DMS53 treated with DMSO at 0.1 percent for 48 hours (cell line): ENCODE results near the gene JAKMIP1.
"Not testable (repeated sequence)": the region's sequence is repeated elsewhere in the genome, so short reads cannot be mapped to it uniquely, and the experiment has no call there.

Experiments
- DNase-seq: peaks from one replicate; lab custom pipeline; 2025; ENCODE audit not compliant: unreplicated experiment; lab: John Stamatoyannopoulos, UW

The JAKMIP1 gene

GRCh38 chr4:6021831-6022606, 178.3 kb downstream of the JAKMIP1 start:
- DNase-seq: no peak

DNA sequence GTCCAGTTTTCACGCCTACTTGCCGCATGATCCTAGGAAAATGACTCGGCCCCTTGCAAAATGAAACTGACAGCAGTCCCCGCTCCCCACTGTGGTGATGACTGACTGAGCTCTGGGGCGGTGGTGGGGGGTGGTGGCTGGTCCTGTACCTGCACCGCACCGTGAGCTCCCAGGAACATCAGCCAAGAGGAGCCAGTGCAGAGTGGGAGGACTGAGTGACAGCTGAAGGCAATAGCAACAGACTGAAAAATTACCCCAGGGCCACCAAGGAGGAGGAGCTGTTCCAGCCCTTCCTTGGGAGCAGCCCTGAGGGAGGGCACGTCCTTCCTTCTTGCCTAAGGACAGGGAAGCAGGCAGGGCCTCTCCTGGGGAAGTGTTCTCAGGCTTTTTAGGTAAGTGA, 179.7 kb downstream of the JAKMIP1 start:
- no peak for DNase-seq

DNA sequence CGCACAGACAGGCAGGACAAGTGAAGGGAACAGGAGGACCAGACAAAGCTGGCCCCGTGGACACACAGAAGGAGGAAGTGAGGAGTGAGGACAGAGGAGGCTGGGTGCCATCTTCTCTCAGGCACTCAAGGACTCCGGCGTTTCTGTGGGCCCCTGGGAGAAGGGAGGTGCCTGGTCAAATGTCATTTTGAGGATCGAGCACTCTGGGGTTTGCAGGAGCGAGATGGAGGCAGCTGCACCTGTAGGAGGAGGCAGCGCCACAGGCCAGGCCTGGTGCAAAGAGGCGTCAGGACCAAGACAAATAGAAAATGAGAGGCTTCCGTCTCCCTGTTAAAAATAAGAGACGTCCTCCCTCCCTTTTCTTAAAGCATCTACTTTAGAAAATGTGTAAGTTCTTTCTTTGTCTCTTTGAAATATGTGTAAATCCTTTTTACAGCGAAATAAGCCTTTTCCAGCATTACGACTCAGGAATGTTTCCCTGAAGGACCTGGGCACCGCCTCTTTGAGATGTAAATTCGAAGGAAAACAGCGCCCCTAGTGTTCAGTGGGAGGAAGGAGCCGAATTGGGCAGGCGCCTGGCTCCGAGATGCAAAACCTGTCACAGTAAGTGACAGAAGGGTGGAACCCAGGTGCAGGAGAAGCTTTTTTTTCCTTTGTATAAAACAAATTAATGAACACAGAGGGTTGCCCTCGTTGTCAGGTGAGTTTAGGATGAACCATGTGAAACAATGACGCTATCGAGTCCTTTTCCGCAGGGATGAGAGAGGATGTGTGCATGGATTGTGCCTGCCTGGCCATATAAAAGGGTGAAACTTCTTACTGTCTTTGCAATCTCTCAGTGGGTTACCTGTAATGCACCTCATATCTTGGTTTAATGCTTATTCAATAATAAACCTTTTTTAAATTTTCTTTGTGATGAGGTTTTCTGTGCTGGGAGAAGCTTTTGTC, 180.8 kb downstream of the JAKMIP1 start:
- DNase-seq: peak; percentile 79

DNA sequence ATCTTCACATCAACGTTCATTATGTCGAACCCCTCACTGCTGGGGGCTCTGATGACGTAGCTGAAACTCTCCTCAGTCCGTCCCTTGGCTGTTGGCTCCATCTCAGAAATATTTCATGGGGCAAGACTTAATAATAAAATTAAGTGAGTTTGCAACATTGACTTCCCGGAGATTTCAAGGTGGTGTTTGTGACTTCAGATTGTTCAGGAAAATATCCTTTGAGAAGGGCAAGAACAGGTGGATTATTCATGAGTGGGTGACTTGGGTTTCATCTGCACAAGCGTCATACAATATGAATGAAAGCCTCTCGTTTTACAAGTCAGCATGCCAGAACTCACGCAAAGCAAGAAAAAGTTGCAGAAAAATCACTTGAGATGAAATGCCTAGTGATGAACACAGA, 182.0 kb downstream of the JAKMIP1 start, which contains the start of gene C4orf50:
Gene C4orf50, minus strand, starts transcription at position 101 of the 400 bp plus-strand sequence.
- no peak for DNase-seq

- DNase-seq: no peak
Observed at GRCh38 chr4:6017800-6018199, 182.5 kb downstream of the JAKMIP1 start.

DNA sequence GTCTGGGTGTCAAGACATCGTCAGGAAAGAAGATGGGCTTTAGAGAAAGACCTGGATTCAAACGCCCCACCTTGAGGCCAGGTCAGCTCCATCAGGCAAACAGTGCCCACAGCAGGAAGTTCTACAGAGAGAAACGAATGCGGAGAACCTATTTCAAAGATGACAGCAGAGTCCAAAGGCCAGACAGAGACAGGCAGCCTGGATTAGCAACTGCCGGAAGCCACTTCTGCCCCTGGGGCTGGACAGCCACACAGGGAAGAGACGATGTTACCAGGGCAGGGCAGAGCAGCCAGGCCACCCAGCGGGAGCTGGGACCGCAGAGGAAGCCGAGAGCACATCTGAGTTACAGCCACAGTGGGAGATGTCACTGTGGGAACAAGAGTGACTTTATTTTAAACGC, 183.3 kb downstream of the JAKMIP1 start:
- DNase-seq: peak; percentile 91

DNA sequence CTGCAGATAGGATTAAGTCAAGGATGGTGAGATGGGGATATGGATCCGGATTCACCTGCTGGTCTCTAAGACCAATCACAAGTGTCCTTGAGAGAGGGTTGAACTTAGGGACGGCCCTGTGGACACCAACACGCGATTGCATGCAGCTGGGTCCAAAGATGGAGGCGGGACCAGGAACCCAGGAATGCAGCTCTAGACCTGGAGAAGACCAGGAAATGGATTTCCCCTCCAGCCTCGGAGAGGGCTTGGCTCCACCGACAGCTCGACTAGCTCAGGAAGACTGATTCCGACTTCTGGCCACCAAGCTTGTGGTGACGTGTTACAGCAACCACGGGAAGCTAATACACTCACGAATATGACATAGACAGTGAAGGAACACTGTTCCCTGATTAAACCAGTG, 186.8 kb downstream of the JAKMIP1 start:
- DNase-seq: no peak

DNA sequence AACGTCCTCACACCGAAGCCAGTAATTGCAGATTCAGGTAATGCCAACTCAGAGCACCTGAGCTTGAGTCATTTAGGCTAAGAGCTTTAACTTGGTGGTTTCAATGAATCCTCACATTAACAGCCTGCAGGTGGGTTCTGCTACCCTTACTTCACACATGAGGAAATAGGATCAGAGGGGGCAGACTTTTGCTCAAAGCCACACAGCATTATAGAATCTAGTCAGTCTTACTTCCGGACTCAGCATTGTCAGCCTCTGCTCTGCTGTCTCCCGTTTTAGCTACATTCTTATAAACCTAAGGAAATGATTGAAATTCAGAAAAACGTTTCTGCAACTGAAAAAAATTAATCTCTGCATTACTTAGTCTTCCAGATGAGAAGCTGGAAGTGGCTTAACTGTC, 188.1 kb downstream of the JAKMIP1 start:
- no peak for DNase-seq

GRCh38 chr4:6011686-6012085, 188.7 kb downstream of the JAKMIP1 start:
- DNase-seq: peak; percentile 91

DNA sequence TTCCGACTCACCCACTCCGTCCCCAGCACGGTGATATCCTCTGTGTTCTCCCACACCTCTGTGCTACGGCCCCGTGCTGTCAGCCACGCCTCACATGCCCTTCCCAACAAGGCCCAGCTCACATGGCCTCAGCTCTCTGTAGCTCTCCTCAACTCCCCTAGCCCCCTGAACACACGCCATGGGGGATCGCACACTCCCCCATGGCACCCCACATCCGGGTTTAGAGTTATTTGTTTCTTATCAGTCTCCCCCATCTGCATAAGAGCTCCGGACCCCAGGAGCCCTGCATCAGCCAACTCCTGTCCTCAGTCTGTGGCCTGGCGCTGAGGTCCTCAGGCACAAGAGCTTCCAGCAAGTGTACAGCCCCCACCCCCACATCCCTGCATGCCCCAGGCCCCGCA, 189.1 kb downstream of the JAKMIP1 start:
- DNase-seq: no peak

- DNase-seq: no peak
Observed at GRCh38 chr4:6010789-6011188, 189.6 kb downstream of the JAKMIP1 start.

- DNase-seq: peak; percentile 85
Observed at GRCh38 chr4:6009452-6009851, 190.9 kb downstream of the JAKMIP1 start.

DNA sequence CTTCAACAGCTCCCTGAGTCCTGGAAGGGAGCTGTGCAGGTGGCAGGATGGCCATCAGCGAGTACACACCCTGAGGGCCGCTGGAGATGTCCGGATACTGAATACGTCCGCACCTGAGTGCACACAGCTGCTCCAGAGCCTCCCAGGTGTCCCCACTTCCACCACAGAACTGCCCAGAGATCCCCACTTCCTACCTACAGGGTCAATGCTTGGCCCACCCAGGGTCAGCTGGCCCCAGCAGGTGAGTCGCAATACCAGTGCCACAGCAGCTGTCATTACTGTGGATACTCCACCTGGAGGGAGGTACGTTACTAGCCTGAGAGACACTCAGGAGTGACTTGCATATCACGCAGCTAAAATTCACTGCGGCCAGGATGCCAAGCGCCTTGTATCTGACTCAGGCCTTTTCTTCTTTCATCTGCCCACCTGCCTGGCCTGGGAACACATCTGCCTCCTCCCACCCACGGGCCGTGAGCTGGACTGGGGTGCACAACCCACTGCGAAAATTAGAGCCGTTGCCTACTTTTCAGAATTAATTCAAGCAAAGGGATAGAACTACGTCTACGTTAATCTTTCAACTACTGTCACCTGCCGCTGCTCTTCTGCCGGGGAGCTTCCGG, 191.5 kb downstream of the JAKMIP1 start:
- DNase-seq: peak; percentile 87

DNA sequence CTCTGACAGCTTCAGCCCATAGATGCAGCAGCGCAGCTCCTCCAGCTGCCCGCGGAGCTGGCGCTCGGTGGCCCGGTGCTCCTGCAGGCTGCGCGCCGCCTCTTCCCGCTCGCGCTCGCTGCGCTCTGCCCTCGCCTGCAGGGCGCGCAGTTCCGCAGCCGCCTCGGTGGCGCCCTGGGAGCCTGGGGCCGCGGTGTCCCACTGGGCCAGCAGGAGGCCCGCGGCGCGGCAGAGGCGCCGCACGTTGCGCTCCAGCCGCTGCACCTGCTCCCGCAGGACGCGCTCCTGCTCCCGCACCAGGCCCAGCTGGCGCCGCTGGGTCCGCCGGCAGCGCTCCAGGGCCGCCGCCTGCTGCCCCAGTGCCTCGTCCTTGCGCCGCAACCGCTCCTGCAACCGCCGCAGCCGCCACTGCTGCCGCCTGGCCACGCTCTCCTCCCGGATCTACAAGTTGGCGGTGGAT, 192.2 kb downstream of the JAKMIP1 start:
- peak; percentile 65 for DNase-seq

- DNase-seq: no peak
Observed at GRCh38 chr4:6005175-6005574, 195.2 kb downstream of the JAKMIP1 start.

- not testable (repeated sequence) for DNase-seq
Observed at GRCh38 chr4:6003485-6003884, 196.9 kb downstream of the JAKMIP1 start.

DNA sequence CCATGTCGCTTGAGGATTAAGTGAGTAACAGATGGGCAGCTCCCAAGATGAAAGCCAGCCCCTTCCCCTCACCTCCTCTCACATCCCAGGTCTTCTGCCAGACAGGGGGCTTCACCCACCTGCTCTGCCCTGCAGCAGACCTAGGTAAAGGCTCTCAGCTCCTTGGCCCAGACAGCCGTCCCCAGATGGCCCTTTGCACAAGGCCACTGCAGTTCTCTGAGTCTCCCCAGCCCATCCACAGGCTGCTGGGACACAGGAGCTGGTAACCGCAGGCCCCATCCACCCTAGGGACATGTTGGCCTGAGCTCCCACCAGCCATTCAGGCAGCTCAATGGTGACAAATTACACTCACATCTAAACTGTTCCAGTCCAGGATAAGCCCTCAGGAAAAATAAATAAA, 197.4 kb downstream of the JAKMIP1 start:
- no peak for DNase-seq

- no peak for DNase-seq
Observed at GRCh38 chr4:6002492-6002833, 197.9 kb downstream of the JAKMIP1 start.

DNA sequence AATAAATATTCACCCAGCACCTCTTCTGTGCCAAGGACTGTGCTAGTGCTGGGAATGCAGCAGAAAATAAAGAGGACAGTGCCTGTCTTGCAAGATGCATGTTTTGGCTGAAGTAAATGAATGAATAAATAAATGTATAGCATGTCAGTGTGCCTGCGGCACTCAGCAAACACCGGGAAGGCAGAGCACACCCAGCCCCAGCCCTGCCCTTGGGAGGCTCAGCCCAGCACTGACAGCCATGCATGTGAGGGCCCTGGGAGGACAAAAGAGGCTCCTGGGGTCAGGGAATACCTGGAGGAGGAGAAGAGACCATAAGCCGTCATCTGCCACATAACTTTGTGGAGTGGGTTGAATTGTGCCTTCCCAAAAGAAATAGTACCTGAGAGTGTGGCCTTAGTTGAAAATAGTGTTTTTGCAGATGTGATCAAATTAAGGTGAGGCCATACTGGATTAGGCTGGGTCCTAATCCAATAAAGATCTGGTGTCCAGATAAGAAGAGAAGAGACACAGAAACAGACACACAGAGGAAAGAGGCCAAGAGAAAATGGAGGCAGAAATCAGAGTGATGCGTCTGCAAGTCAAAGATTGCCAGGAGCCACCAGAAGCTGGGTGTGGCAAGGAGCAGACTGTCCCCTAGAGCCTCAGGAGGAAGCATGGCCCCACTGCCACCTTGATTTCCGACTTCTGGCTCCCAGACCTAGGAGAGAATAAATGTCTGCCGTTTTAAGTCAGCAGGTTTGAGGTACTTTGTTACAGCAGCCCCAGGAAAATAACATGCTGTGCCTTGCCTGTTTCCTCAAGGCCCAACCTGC, 198.5 kb downstream of the JAKMIP1 start:
- DNase-seq: no peak

GRCh38 chr4:5999830-6000365, 200.5 kb downstream of the JAKMIP1 start:
- DNase-seq: no peak
